ENCODE measurements around the gene WNT9A.
"Not testable (repeated sequence)": the region's sequence is repeated elsewhere in the genome, so short reads cannot be mapped to it uniquely, and the experiment has no call there.

The WNT9A gene

GRCh38 chr1:227922501-227923352 is 25.0 kb downstream of the WNT9A start:
- no peak for DNase-seq

GRCh38 chr1:227921461-227922185 is 26.1 kb downstream of the WNT9A start:
- DNase-seq, result no peak

GRCh38 chr1:227920896-227921295 is 26.8 kb downstream of the WNT9A start:
- no peak for DNase-seq

GRCh38 chr1:227920426-227920825 is 27.3 kb downstream of the WNT9A start:
- no peak for DNase-seq

GRCh38 chr1:227919906-227920305 is 27.8 kb downstream of the WNT9A start:
- no peak for DNase-seq

- DNase-seq, result no peak
Measured at GRCh38 chr1:227918736-227919135, 29.0 kb downstream of the WNT9A start.

- DNase-seq, result no peak
Measured at GRCh38 chr1:227918083-227918700, 29.5 kb downstream of the WNT9A start.

GRCh38 chr1:227917081-227917950 is 30.4 kb downstream of the WNT9A start:
- no peak for DNase-seq

GRCh38 chr1:227916655-227917054 is 31.1 kb downstream of the WNT9A start:
- DNase-seq, result no peak

GRCh38 chr1:227915564-227916553 is 31.9 kb downstream of the WNT9A start:
- no peak for DNase-seq

- no peak for DNase-seq
Measured at GRCh38 chr1:227914801-227915563, 32.8 kb downstream of the WNT9A start.

GRCh38 chr1:227913764-227914721 is 33.7 kb downstream of the WNT9A start:
- DNase-seq, result no peak

GRCh38 chr1:227913396-227913763 is 34.4 kb downstream of the WNT9A start:
- no peak for DNase-seq

GRCh38 chr1:227912866-227913265 is 34.9 kb downstream of the WNT9A start:
- DNase-seq, result no peak

GRCh38 chr1:227911376-227911775 is 36.4 kb downstream of the WNT9A start:
- DNase-seq, result no peak

GRCh38 chr1:227910511-227911153 is 37.1 kb downstream of the WNT9A start:
- DNase-seq, result no peak

- DNase-seq, result not testable (repeated sequence)
Measured at GRCh38 chr1:227909923-227910328, 37.8 kb downstream of the WNT9A start.

GRCh38 chr1:227909188-227909587 is 38.5 kb downstream of the WNT9A start:
- DNase-seq, result no peak

- DNase-seq, result no peak
Measured at GRCh38 chr1:227908359-227908758, 39.4 kb downstream of the WNT9A start.

Data from stimulated activated CD4-positive, alpha-beta T cell treated with anti-CD3 and anti-CD28 coated beads, Interleukin-15, amount 100 ng/mL, for 24 hours (primary cell).